Lung (tissue), 12 donors: ENCODE data around the gene RALGAPA1. TPM values are rescaled to one million over a fixed set of nuclear protein-coding genes. Genes with fewer than 3 reads are reported as not detected.

Source experiments
- ATAC-seq: fragments of 200-7000 bp; cut with Tn5 transposase; one replicate; pipeline ENCODE4 v1.9.1; 2020; ENCODE audit warnings: moderate number of reproducible peaks; ENCODE audit not compliant: insufficient read depth, low FRiP score
- DNase-seq, 3 donors: peaks; one replicate each; pipeline ENCODE4 v3.0.0-alpha.2; 2013 to 2017
- H3K27ac ChIP-seq, 2 donors: one replicate each; pipeline ENCODE4 v1.5.1; 2013; ENCODE audit warnings: mild to moderate bottlenecking in 2 of 2, moderate library complexity in 2 of 2, control low read depth in 1 of 2, inconsistent platforms in 1 of 2, low read depth in 1 of 2, low read length in 1 of 2
- H3K27me3 ChIP-seq, 3 donors: one replicate each; pipeline ENCODE4 v1.5.1; 2013; ENCODE audit warnings: low read length in 2 of 3; ENCODE audit not compliant: control insufficient read depth in 3 of 3, insufficient read depth in 3 of 3
- H3K36me3 ChIP-seq, 4 donors: one replicate each; pipeline ENCODE4 v1.5.1; 2013; ENCODE audit warnings: low read length in 4 of 4, mild to moderate bottlenecking in 1 of 4, moderate library complexity in 1 of 4; ENCODE audit not compliant: control insufficient read depth in 4 of 4, insufficient read depth in 4 of 4
- H3K4me1 ChIP-seq, 5 donors: one replicate each; pipeline ENCODE4 v1.5.1; 2013; ENCODE audit warnings: low read length in 5 of 5, mild to moderate bottlenecking in 2 of 5, moderate library complexity in 1 of 5; ENCODE audit not compliant: control insufficient read depth in 5 of 5, insufficient read depth in 5 of 5
- H3K4me3 ChIP-seq: one replicate; pipeline ENCODE4 v1.5.1; 2013; ENCODE audit warnings: mild to moderate bottlenecking, control low read depth, moderate library complexity
- H3K9ac ChIP-seq, 2 donors: one replicate each; pipeline ENCODE4 v1.5.1; 2013; ENCODE audit warnings: low read length in 2 of 2, control low read depth in 1 of 2; ENCODE audit not compliant: insufficient read depth in 1 of 2
- H3K9me3 ChIP-seq, 4 donors: one replicate each; pipeline ENCODE4 v1.5.1; 2013; ENCODE audit warnings: low read length in 3 of 4, mild to moderate bottlenecking in 1 of 4, moderate library complexity in 1 of 4; ENCODE audit not compliant: control insufficient read depth in 4 of 4, insufficient read depth in 3 of 4
- CTCF ChIP-seq: IDR thresholded peaks from 2 replicates; pipeline ENCODE4 v1.5.1; 2012; ENCODE audit warnings: mild to moderate bottlenecking; ENCODE audit errors: control extremely low read depth, extremely low read depth
- WGBS, 2 donors: extraction: QIAGEN DNeasy Blood & Tissue Kit; methylation state at CpG; one replicate each; pipeline ENCODE4 v1.1.7; 2013; 5-methylcytosine and 5-hydroxymethylcytosine counted together
- polyA plus RNA-seq, 2 donors: library from polyadenylated mRNA; stranded (reverse); fragments of 200-250 nt; gene quantifications; one replicate each; pipeline ENCODE4 v1.2.1, GENCODE V29; 2013
- total RNA-seq, 2 donors: library from RNA; depleted of rRNA in 1 of 2; stranded (reverse); fragments of >200 nt in 1 of 2; gene quantifications; one replicate each; pipeline ENCODE4 v1.2.1, GENCODE V29; 2014 to 2021
- donor health status: control.
- donor health status: control.
- donor health status: Bipolar disorder and iron deficiency.
- donor health status: healthy.
- donor health status: DM: yes; HTN: yes; CAD: no.

RALGAPA1 gene
- total and polyA plus RNA-seq, 4 donors = 9.4 to 188 (median 44.9) TPM

GRCh38 chr14:35806006-35806907 lies 2.8 kb downstream of the RALGAPA1 start:
- WGBS, 2 donors = 81 to 88% methylated on average over 2 of the region's 2 CpGs
- peak in 2 of 3 donors; percentile 5 to 25 for DNase-seq
- Histone ChIP-seq H3K4me1 (peaks cover 0 to 16% (median 4%) of the 10 kb centered on the region in 5 donors), H3K4me3 (no peak overlapping the region), H3K9me3 (no peaks in the 10 kb centered on the region), H3K27me3 (no peaks in the 10 kb centered on the region), H3K36me3 (peaks cover 0 to 1% (median 0%) of the 10 kb centered on the region in 4 donors), H3K9ac (no peak overlapping the region), H3K27ac (no peak overlapping the region)
- ATAC-seq = no peak
- TF ChIP-seq CTCF = no peak

- no peak for TF ChIP-seq CTCF
- no peaks in the 10 kb centered on the region for H3K36me3 ChIP-seq
- H3K27ac ChIP-seq = no peak overlapping the region
- ATAC-seq (no peak), DNase-seq (no peak)
- H3K27me3 ChIP-seq = no peaks in the 10 kb centered on the region
- H3K4me1 ChIP-seq = no peaks in the 10 kb centered on the region
- no peaks in the 10 kb centered on the region for H3K9me3 ChIP-seq
- no peak overlapping the region for H3K9ac ChIP-seq
- no peak overlapping the region for H3K4me3 ChIP-seq
- WGBS, 2 donors = 98% methylated on average over 6 of the region's 6 CpGs
Measured at GRCh38 chr14:35797796-35798195, 11.3 kb downstream of the RALGAPA1 start.

- WGBS, 2 donors = 91 to 95% methylated on average over 4 of the region's 4 CpGs
- no peaks in the 10 kb centered on the region for H3K9me3 ChIP-seq
- peaks cover 0 to 3% (median 0%) of the 10 kb centered on the region in 5 donors for H3K4me1 ChIP-seq
- H3K36me3 ChIP-seq = no peaks in the 10 kb centered on the region
- TF ChIP-seq CTCF = no peak
- ATAC-seq (no peak), DNase-seq (no peak)
- no peak overlapping the region for H3K27ac ChIP-seq
- no peak overlapping the region for H3K9ac ChIP-seq
- no peaks in the 10 kb centered on the region for H3K27me3 ChIP-seq
- H3K4me3 ChIP-seq = no peak overlapping the region
Measured at GRCh38 chr14:35789651-35790050, 19.4 kb downstream of the RALGAPA1 start.
